Measurements from ENCODE around the gene CNNM2. TPM values are rescaled to one million over a fixed set of nuclear protein-coding genes. Genes with fewer than 3 reads are reported as not detected.
"Not testable (repeated sequence)": the region's sequence is repeated elsewhere in the genome, so short reads cannot be mapped to it uniquely, and the experiment has no call there.

CNNM2 gene
- total RNA-seq, 1 donor from 2014 or later, result 14.3 TPM

- no peak for DNase-seq
- peaks cover 7% of the 10 kb centered on the region for H3K9me3 Mint-ChIP-seq (ENCODE audit: unreplicated experiment)
- H3K36me3 Mint-ChIP-seq (ENCODE audit: unreplicated experiment), result peaks cover 15% of the 10 kb centered on the region
- peaks cover 12% of the 10 kb centered on the region for H3K4me1 Mint-ChIP-seq (ENCODE audit: low read depth, unreplicated experiment)
- peaks cover 6% of the 10 kb centered on the region for H3K27me3 Mint-ChIP-seq (ENCODE audit: unreplicated experiment)
- no peak overlapping the region for H3K27ac Mint-ChIP-seq (ENCODE audit: unreplicated experiment)
- TF ChIP-seq CTCF (IDR thresholded peaks at IDR 0.05; ENCODE audit: partially characterized antibody, unreplicated experiment), result no peak
- H3K4me3 Mint-ChIP-seq (ENCODE audit: unreplicated experiment), result no peak overlapping the region
These were observed 209.1 kb downstream of the CNNM2 start for GRCh38 chr10:103127241-103127640.

- not testable (repeated sequence) for H3K4me3 Mint-ChIP-seq (ENCODE audit: unreplicated experiment)
These were observed 212.1 kb downstream of the CNNM2 start for GRCh38 chr10:103130180-103130579.

GRCh38 chr10:103130910-103131309 lies 212.8 kb downstream of the CNNM2 start:
- peak overlapping the region; percentile 86 for H3K27ac Mint-ChIP-seq (ENCODE audit: unreplicated experiment)
- peaks cover 4% of the 10 kb centered on the region for H3K4me1 Mint-ChIP-seq (ENCODE audit: low read depth, unreplicated experiment)
- H3K9me3 Mint-ChIP-seq (ENCODE audit: unreplicated experiment), result peaks cover 7% of the 10 kb centered on the region
- peaks cover 39% of the 10 kb centered on the region for H3K36me3 Mint-ChIP-seq (ENCODE audit: unreplicated experiment)
- TF ChIP-seq CTCF (IDR thresholded peaks at IDR 0.05; ENCODE audit: partially characterized antibody, unreplicated experiment), result no peak
- H3K4me3 Mint-ChIP-seq (ENCODE audit: unreplicated experiment), result no peak overlapping the region
- DNase-seq, result no peak
- H3K27me3 Mint-ChIP-seq (ENCODE audit: unreplicated experiment), result peaks cover 11% of the 10 kb centered on the region

More at GRCh38 chr10:103130180-103130579, 212.1 kb downstream of the CNNM2 start:
- peaks cover 34% of the 10 kb centered on the region for H3K36me3 Mint-ChIP-seq (ENCODE audit: unreplicated experiment)
- not testable (repeated sequence) for H3K9me3 Mint-ChIP-seq (ENCODE audit: unreplicated experiment); H3K27ac Mint-ChIP-seq (ENCODE audit: unreplicated experiment); DNase-seq; H3K4me1 Mint-ChIP-seq (ENCODE audit: low read depth, unreplicated experiment); H3K27me3 Mint-ChIP-seq (ENCODE audit: unreplicated experiment)

GRCh38 chr10:103135168-103135567 lies 217.1 kb downstream of the CNNM2 start:
- H3K4me1 Mint-ChIP-seq (ENCODE audit: low read depth, unreplicated experiment); H3K9me3 Mint-ChIP-seq (ENCODE audit: unreplicated experiment); H3K4me3 Mint-ChIP-seq (ENCODE audit: unreplicated experiment); H3K27ac Mint-ChIP-seq (ENCODE audit: unreplicated experiment); H3K27me3 Mint-ChIP-seq (ENCODE audit: unreplicated experiment); DNase-seq: not testable (repeated sequence)
- peaks cover 38% of the 10 kb centered on the region for H3K36me3 Mint-ChIP-seq (ENCODE audit: unreplicated experiment)

- H3K27me3 Mint-ChIP-seq (ENCODE audit: unreplicated experiment), result peaks cover 7% of the 10 kb centered on the region
- H3K36me3 Mint-ChIP-seq (ENCODE audit: unreplicated experiment), result peaks cover 17% of the 10 kb centered on the region
- peaks cover 2% of the 10 kb centered on the region for H3K9me3 Mint-ChIP-seq (ENCODE audit: unreplicated experiment)
- H3K4me1 Mint-ChIP-seq (ENCODE audit: low read depth, unreplicated experiment), result peaks cover 2% of the 10 kb centered on the region
- no peak for DNase-seq
- H3K27ac Mint-ChIP-seq (ENCODE audit: unreplicated experiment), result no peak overlapping the region
- H3K4me3 Mint-ChIP-seq (ENCODE audit: unreplicated experiment), result no peak overlapping the region
- no peak for TF ChIP-seq CTCF (IDR thresholded peaks at IDR 0.05; ENCODE audit: partially characterized antibody, unreplicated experiment)
These were observed 221.7 kb downstream of the CNNM2 start for GRCh38 chr10:103139803-103140202.

Other genes starting within 250 kb of the CNNM2 start
- gene ARL3, start 203.9 kb upstream of the CNNM2 start, total RNA-seq (ENCODE audit: unreplicated experiment), result 20.3 TPM
- 5.4 TPM for gene SFXN2, start 203.7 kb upstream of the CNNM2 start, total RNA-seq (ENCODE audit: unreplicated experiment)
- gene WBP1L, start 174.3 kb upstream of the CNNM2 start, total RNA-seq (ENCODE audit: unreplicated experiment), result 29.6 TPM
- gene CYP17A1, start 80.9 kb upstream of the CNNM2 start, total RNA-seq (ENCODE audit: unreplicated experiment), result not detected
- gene BORCS7, start 64.0 kb upstream of the CNNM2 start, total RNA-seq (ENCODE audit: unreplicated experiment), result 9.2 TPM
- 8.3 TPM for gene AS3MT, start 48.8 kb upstream of the CNNM2 start, total RNA-seq (ENCODE audit: unreplicated experiment)

Measured in glutamatergic neuron (in vitro differentiated cells).